ENCODE data around the gene UBE4A.

The UBE4A gene

GRCh38 chr11:118314988-118315411 lies 44.4 kb upstream of the UBE4A start:
- H3K4me3 ChIP-seq (ENCODE audit: low read depth, low read length), result no peak overlapping the region
- no peak for DNase-seq (ENCODE audit: low read depth)
- no peak for TF ChIP-seq CTCF (IDR thresholded peaks at IDR 0.05; ENCODE audit: insufficient read depth, low read depth, low read length, missing control alignments)

GRCh38 chr11:118318124-118318523 lies 41.3 kb upstream of the UBE4A start:
- TF ChIP-seq CTCF (IDR thresholded peaks at IDR 0.05; ENCODE audit: insufficient read depth, low read depth, low read length, missing control alignments), result no peak
- DNase-seq (ENCODE audit: low read depth), result no peak
- no peak overlapping the region for H3K4me3 ChIP-seq (ENCODE audit: low read depth, low read length)

- no peak overlapping the region for H3K4me3 ChIP-seq (ENCODE audit: low read depth, low read length)
- TF ChIP-seq CTCF (IDR thresholded peaks at IDR 0.05; ENCODE audit: insufficient read depth, low read depth, low read length, missing control alignments), result no peak
- no peak for DNase-seq (ENCODE audit: low read depth)
These were observed 40.6 kb upstream of the UBE4A start for GRCh38 chr11:118318581-118319336.

- TF ChIP-seq CTCF (IDR thresholded peaks at IDR 0.05; ENCODE audit: insufficient read depth, low read depth, low read length, missing control alignments), result no peak
- DNase-seq (ENCODE audit: low read depth), result no peak
- H3K4me3 ChIP-seq (ENCODE audit: low read depth, low read length), result no peak overlapping the region
These were observed 40.1 kb upstream of the UBE4A start for GRCh38 chr11:118319337-118319707.

GRCh38 chr11:118320515-118320914 lies 38.9 kb upstream of the UBE4A start:
- no peak for DNase-seq (ENCODE audit: low read depth)
- TF ChIP-seq CTCF (IDR thresholded peaks at IDR 0.05; ENCODE audit: insufficient read depth, low read depth, low read length, missing control alignments), result no peak
- H3K4me3 ChIP-seq (ENCODE audit: low read depth, low read length), result no peak overlapping the region

GRCh38 chr11:118321386-118322082 lies 37.9 kb upstream of the UBE4A start:
- no peak for TF ChIP-seq CTCF (IDR thresholded peaks at IDR 0.05; ENCODE audit: insufficient read depth, low read depth, low read length, missing control alignments)
- DNase-seq (ENCODE audit: low read depth), result peak; percentile 49

More at GRCh38 chr11:118321386-118322082, 37.9 kb upstream of the UBE4A start:
- no peak overlapping the region for H3K4me3 ChIP-seq (ENCODE audit: low read depth, low read length)
